HG03196 (cell line): ENCODE measurements around the gene TOMM7.
"Not testable (repeated sequence)": the region's sequence is repeated elsewhere in the genome, so short reads cannot be mapped to it uniquely, and the experiment has no call there.

Experiments used
- ATAC-seq: cut with Tn5 transposase; IDR thresholded peaks from one replicate; pipeline ENCODE4 v1.9.1; 2021; ENCODE audit not compliant: unreplicated experiment

TOMM7 gene

GRCh38 chr7:22854158-22855048, 31.8 kb upstream of the TOMM7 start:
- ATAC-seq = peak; percentile 82

- ATAC-seq = peak; percentile 12
Observed at GRCh38 chr7:22853674-22854157, 31.1 kb upstream of the TOMM7 start.

GRCh38 chr7:22853138-22853537, 30.5 kb upstream of the TOMM7 start:
- ATAC-seq = no peak

GRCh38 chr7:22851145-22851544, 28.5 kb upstream of the TOMM7 start:
- ATAC-seq = no peak

GRCh38 chr7:22850394-22850793, 27.7 kb upstream of the TOMM7 start:
- not testable (repeated sequence) for ATAC-seq

GRCh38 chr7:22849662-22850061, 27.0 kb upstream of the TOMM7 start:
- ATAC-seq = no peak

GRCh38 chr7:22849172-22849571, 26.5 kb upstream of the TOMM7 start:
- no peak for ATAC-seq

GRCh38 chr7:22846961-22847360, 24.3 kb upstream of the TOMM7 start:
- ATAC-seq = no peak

- ATAC-seq = no peak
Observed at GRCh38 chr7:22845221-22845834, 22.7 kb upstream of the TOMM7 start.

- ATAC-seq = no peak
Observed at GRCh38 chr7:22843681-22844309, 21.1 kb upstream of the TOMM7 start.

- ATAC-seq = no peak
Observed at GRCh38 chr7:22842973-22843372, 20.3 kb upstream of the TOMM7 start.

- ATAC-seq = no peak
Observed at GRCh38 chr7:22842383-22842941, 19.8 kb upstream of the TOMM7 start.

- ATAC-seq = no peak
Observed at GRCh38 chr7:22841954-22842353, 19.3 kb upstream of the TOMM7 start.

GRCh38 chr7:22837308-22837707, 14.7 kb upstream of the TOMM7 start:
- ATAC-seq = no peak

- not testable (repeated sequence) for ATAC-seq
Observed at GRCh38 chr7:22836506-22836905, 13.9 kb upstream of the TOMM7 start.

GRCh38 chr7:22833957-22834356, 11.3 kb upstream of the TOMM7 start:
- no peak for ATAC-seq

GRCh38 chr7:22833113-22833855, 10.6 kb upstream of the TOMM7 start:
- no peak for ATAC-seq

- no peak for ATAC-seq
Observed at GRCh38 chr7:22832401-22832800, 9.8 kb upstream of the TOMM7 start.

GRCh38 chr7:22831602-22832305, 9.1 kb upstream of the TOMM7 start:
- ATAC-seq = no peak

- ATAC-seq = no peak
Observed at GRCh38 chr7:22827563-22827962, 4.9 kb upstream of the TOMM7 start.
